ENCODE measurements around the gene FASTK. TPM values are rescaled to one million over a fixed set of nuclear protein-coding genes. Genes with fewer than 3 reads are reported as not detected.
A peak's percentile ranks its signal among the peaks of the same experiment; 100 is the strongest.

The FASTK gene
- total RNA-seq, 1 donor from 2014 or later, result 56.1 TPM

GRCh38 chr7:151069841-151070573 is 10.6 kb downstream of the FASTK start:
- DNase-seq (ENCODE audit: low read depth), result no peak
- H3K9ac ChIP-seq (ENCODE audit: low read length), result no peak overlapping the region
- H3K27me3 ChIP-seq (ENCODE audit: insufficient read depth, low read length), result no peaks in the 10 kb centered on the region
- no peak overlapping the region for H3K27ac ChIP-seq (ENCODE audit: low read depth, low read length)
- Mint-ChIP-seq H3K27me3 (ENCODE audit: low read depth, unreplicated experiment) (no peaks in the 10 kb centered on the region), H3K36me3 (ENCODE audit: low read depth, unreplicated experiment) (peaks cover 14% of the 10 kb centered on the region), H3K9me3 (ENCODE audit: unreplicated experiment) (no peaks in the 10 kb centered on the region), H3K4me3 (ENCODE audit: unreplicated experiment) (no peak overlapping the region), H3K27ac (ENCODE audit: unreplicated experiment) (peak overlapping the region; percentile 34), H3K4me1 (ENCODE audit: low read depth, unreplicated experiment) (peaks cover 7% of the 10 kb centered on the region)
- H3K4me1 ChIP-seq (ENCODE audit: insufficient read depth, low read length), result no peaks in the 10 kb centered on the region
- no peak for TF ChIP-seq EZH2 (IDR thresholded peaks at IDR 0.05; ENCODE audit: insufficient read depth, low read length)
- TF ChIP-seq, protein P1, sequence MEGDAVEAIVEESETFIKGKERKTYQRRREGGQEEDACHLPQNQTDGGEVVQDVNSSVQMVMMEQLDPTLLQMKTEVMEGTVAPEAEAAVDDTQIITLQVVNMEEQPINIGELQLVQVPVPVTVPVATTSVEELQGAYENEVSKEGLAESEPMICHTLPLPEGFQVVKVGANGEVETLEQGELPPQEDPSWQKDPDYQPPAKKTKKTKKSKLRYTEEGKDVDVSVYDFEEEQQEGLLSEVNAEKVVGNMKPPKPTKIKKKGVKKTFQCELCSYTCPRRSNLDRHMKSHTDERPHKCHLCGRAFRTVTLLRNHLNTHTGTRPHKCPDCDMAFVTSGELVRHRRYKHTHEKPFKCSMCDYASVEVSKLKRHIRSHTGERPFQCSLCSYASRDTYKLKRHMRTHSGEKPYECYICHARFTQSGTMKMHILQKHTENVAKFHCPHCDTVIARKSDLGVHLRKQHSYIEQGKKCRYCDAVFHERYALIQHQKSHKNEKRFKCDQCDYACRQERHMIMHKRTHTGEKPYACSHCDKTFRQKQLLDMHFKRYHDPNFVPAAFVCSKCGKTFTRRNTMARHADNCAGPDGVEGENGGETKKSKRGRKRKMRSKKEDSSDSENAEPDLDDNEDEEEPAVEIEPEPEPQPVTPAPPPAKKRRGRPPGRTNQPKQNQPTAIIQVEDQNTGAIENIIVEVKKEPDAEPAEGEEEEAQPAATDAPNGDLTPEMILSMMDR (IDR thresholded peaks at IDR 0.05; ENCODE audit: insufficient read depth, low read depth, low read length), result no peak
- peaks cover 39% of the 10 kb centered on the region for H3K36me3 ChIP-seq (ENCODE audit: insufficient read depth, low read length)
- no peak overlapping the region for H3K4me3 ChIP-seq (ENCODE audit: insufficient read depth, low read depth, low read length)
- peaks cover 12% of the 10 kb centered on the region for H3K79me2 ChIP-seq (ENCODE audit: insufficient read depth, low read length)
- no peak overlapping the region for H2AFZ ChIP-seq (ENCODE audit: low read depth, low read length)
- no peak overlapping the region for H3K4me2 ChIP-seq (ENCODE audit: low read length)
- no peaks in the 10 kb centered on the region for H3K9me3 ChIP-seq (ENCODE audit: insufficient read depth, low read depth, low read length)
- peaks cover 45% of the 10 kb centered on the region for H4K20me1 ChIP-seq (ENCODE audit: insufficient read depth, low read length)
- no peak for FAIRE-seq

GRCh38 chr7:151068069-151068773 is 12.4 kb downstream of the FASTK start:
- Histone ChIP-seq H3K4me2 (ENCODE audit: low read length) (no peak overlapping the region), H3K9me3 (ENCODE audit: insufficient read depth, low read depth, low read length) (no peaks in the 10 kb centered on the region), H2AFZ (ENCODE audit: low read depth, low read length) (no peak overlapping the region), H3K36me3 (ENCODE audit: insufficient read depth, low read length) (peaks cover 33% of the 10 kb centered on the region), H3K27ac (ENCODE audit: low read depth, low read length) (no peak overlapping the region), H3K9ac (ENCODE audit: low read length) (no peak overlapping the region), H3K4me3 (ENCODE audit: insufficient read depth, low read depth, low read length) (no peak overlapping the region), H3K4me1 (ENCODE audit: insufficient read depth, low read length) (peaks cover 6% of the 10 kb centered on the region), H3K79me2 (ENCODE audit: insufficient read depth, low read length) (peaks cover 24% of the 10 kb centered on the region), H4K20me1 (ENCODE audit: insufficient read depth, low read length) (peaks cover 53% of the 10 kb centered on the region), H3K27me3 (ENCODE audit: insufficient read depth, low read length) (no peaks in the 10 kb centered on the region)
- no peaks in the 10 kb centered on the region for H3K9me3 Mint-ChIP-seq (ENCODE audit: unreplicated experiment)
- TF ChIP-seq, protein P1 (IDR thresholded peaks at IDR 0.05; ENCODE audit: insufficient read depth, low read depth, low read length), result no peak
- TF ChIP-seq EZH2 (IDR thresholded peaks at IDR 0.05; ENCODE audit: insufficient read depth, low read length), result no peak
- FAIRE-seq (no peak), DNase-seq (ENCODE audit: low read depth) (peak; percentile 67)
- H3K36me3 Mint-ChIP-seq (ENCODE audit: low read depth, unreplicated experiment), result peaks cover 11% of the 10 kb centered on the region
- H3K4me3 Mint-ChIP-seq (ENCODE audit: unreplicated experiment), result peak overlapping the region; percentile 50
- H3K4me1 Mint-ChIP-seq (ENCODE audit: low read depth, unreplicated experiment), result peaks cover 9% of the 10 kb centered on the region
- no peaks in the 10 kb centered on the region for H3K27me3 Mint-ChIP-seq (ENCODE audit: low read depth, unreplicated experiment)
- H3K27ac Mint-ChIP-seq (ENCODE audit: unreplicated experiment), result peak overlapping the region; percentile 64

All from astrocyte (in vitro differentiated cells and primary cell).